Neuronal stem cell (in vitro differentiated cells): Measurements from ENCODE around the gene SMCO1.

Source experiments
- DNase-seq: peaks from one replicate; pipeline ENCODE4 v3.0.0-alpha.2; 2013; ENCODE audit warnings: low spot score
- H2AFZ ChIP-seq: one replicate; pipeline ENCODE4 v1.6.1; 2013; ENCODE audit warnings: mild to moderate bottlenecking, low read length, inconsistent platforms
- H2AK5ac ChIP-seq: 2 replicates; pipeline ENCODE4 v1.6.1; 2013; ENCODE audit warnings: low read depth, mild to moderate bottlenecking, inconsistent platforms, low read length, moderate library complexity, mixed read lengths
- H2BK120ac ChIP-seq: 2 replicates; pipeline ENCODE4 v1.6.1; 2013; ENCODE audit warnings: low read depth, mild to moderate bottlenecking, inconsistent platforms, low read length, moderate library complexity, mixed read lengths
- H2BK12ac ChIP-seq: one replicate; pipeline ENCODE4 v1.6.1; 2013; ENCODE audit warnings: low read length, inconsistent platforms
- H2BK15ac ChIP-seq: 2 replicates; pipeline ENCODE4 v1.6.1; 2013; ENCODE audit warnings: mild to moderate bottlenecking, low read length, inconsistent platforms, mixed read lengths
- H2BK5ac ChIP-seq: one replicate; pipeline ENCODE4 v1.6.1; 2013; ENCODE audit warnings: inconsistent platforms, mild to moderate bottlenecking, low read length, moderate library complexity
- H3K14ac ChIP-seq: one replicate; pipeline ENCODE4 v1.6.1; 2013; ENCODE audit warnings: low read length, inconsistent platforms
- H3K18ac ChIP-seq: 2 replicates; pipeline ENCODE4 v1.6.1; 2013; ENCODE audit warnings: low read length, inconsistent platforms
- H3K23ac ChIP-seq: 2 replicates; pipeline ENCODE4 v1.6.1; 2013; ENCODE audit warnings: low read depth, mild to moderate bottlenecking, mixed read lengths, low read length, inconsistent platforms; ENCODE audit not compliant: poor library complexity
- H3K27ac ChIP-seq: replicated peaks from 3 replicates; pipeline ENCODE4 v1.5.1; 2013; ENCODE audit warnings: low read length, inconsistent platforms
- H3K27me3 ChIP-seq, 3 experiments: 2 replicates each; pipeline ENCODE4 v1.6.1; 2013; ENCODE audit warnings: low read length in 3 of 3, mild to moderate bottlenecking in 2 of 3, inconsistent platforms in 1 of 3, low read depth in 1 of 3, mixed read lengths in 1 of 3, moderate library complexity in 1 of 3; ENCODE audit not compliant: control insufficient read depth in 3 of 3, insufficient read depth in 3 of 3
- H3K36me3 ChIP-seq, 2 donors: replicated peaks in 1 of 2; 2 replicates each; pipeline ENCODE4 v1.6.1; 2013; ENCODE audit warnings: low read length in 2 of 2; ENCODE audit not compliant: control insufficient read depth in 2 of 2, insufficient read depth in 2 of 2
- H3K4ac ChIP-seq: 2 replicates; pipeline ENCODE4 v1.6.1; 2013; ENCODE audit warnings: inconsistent platforms, mild to moderate bottlenecking, low read length, moderate library complexity
- H3K4me1 ChIP-seq, 2 donors: 1 replicate in 1 of 2; 2 replicates in 1 of 2; pipeline ENCODE4 v1.6.1; 2013; ENCODE audit warnings: low read length in 2 of 2, low read depth in 1 of 2; ENCODE audit not compliant: control insufficient read depth in 2 of 2, insufficient read depth in 1 of 2
- H3K4me2 ChIP-seq: one replicate; pipeline ENCODE4 v1.6.1; 2013; ENCODE audit warnings: mild to moderate bottlenecking, low read length, inconsistent platforms; ENCODE audit not compliant: insufficient read depth, poor library complexity, severe bottlenecking
- H3K4me3 ChIP-seq, 2 donors: 2 replicates each; pipeline ENCODE4 v1.5.1; 2013; ENCODE audit warnings: low read length in 2 of 2, mild to moderate bottlenecking in 2 of 2, inconsistent platforms in 1 of 2, moderate library complexity in 1 of 2
- H3K79me1 ChIP-seq: one replicate; pipeline ENCODE4 v1.6.1; 2013; ENCODE audit warnings: low read depth, mild to moderate bottlenecking, inconsistent platforms, low read length, moderate library complexity
- H3K9ac ChIP-seq: one replicate; pipeline ENCODE4 v1.6.1; 2013; ENCODE audit warnings: mild to moderate bottlenecking, low read depth, low read length, inconsistent platforms; ENCODE audit not compliant: poor library complexity
- H3K9me3 ChIP-seq, 2 donors: replicated peaks in 1 of 2; 2 replicates each; pipeline versions ENCODE3 to v1.6.1; 2013; ENCODE audit warnings: low read length in 2 of 2, mild to moderate bottlenecking in 2 of 2, inconsistent platforms in 1 of 2, low read depth in 1 of 2, mixed read lengths in 1 of 2, moderate library complexity in 1 of 2; ENCODE audit not compliant: control insufficient read depth in 2 of 2, insufficient read depth in 1 of 2
- H4K8ac ChIP-seq: one replicate; pipeline ENCODE4 v1.6.1; 2013; ENCODE audit warnings: low read depth, mild to moderate bottlenecking, inconsistent platforms, low read length, moderate library complexity
- H4K91ac ChIP-seq: one replicate; pipeline ENCODE4 v1.6.1; 2013; ENCODE audit warnings: low read length, low read depth, mild to moderate bottlenecking, inconsistent platforms; ENCODE audit not compliant: poor library complexity
- WGBS, 2 donors: extraction: QIAGEN DNeasy Blood & Tissue Kit; methylation state at CpG; one replicate each; pipeline ENCODE4 v1.1.7; 2013; ENCODE audit warnings: missing lambda C conversion rate in 2 of 2, mixed read lengths in 1 of 2; ENCODE audit not compliant: insufficient read length in 2 of 2, insufficient replicate concordance in 1 of 2; ENCODE audit errors: extremely low coverage in 2 of 2; 5-methylcytosine and 5-hydroxymethylcytosine counted together

Gene SMCO1

DNA sequence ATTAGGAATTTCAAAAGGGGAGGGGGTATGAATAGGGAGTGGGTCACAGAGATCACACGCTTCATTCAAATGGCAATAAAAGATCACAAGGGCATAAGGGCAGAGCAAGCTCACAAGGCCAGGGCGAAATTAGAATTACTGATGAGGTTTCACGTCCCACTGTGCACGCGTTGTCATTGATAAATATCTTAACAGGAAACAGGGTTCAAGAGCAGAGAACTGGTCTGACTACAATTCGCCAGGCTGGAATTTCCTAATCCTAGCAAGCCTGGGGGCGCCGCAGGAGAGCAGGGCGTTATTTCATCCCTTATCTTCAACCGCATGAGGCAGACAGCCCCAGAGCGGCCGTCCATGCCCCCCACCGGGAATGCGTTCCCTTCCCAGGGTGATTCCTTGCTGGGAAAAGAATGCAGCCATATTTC lies 18.1 kb upstream of the SMCO1 start:
- WGBS, 2 donors: no CpG with 5 or more reads among the region's 14 CpGs
- no peak overlapping the region for H3K4ac ChIP-seq
- H2BK5ac ChIP-seq: no peak overlapping the region
- peaks cover 0 to 3% of the 10 kb centered on the region in 2 donors for H3K9me3 ChIP-seq
- no peak overlapping the region for H3K14ac ChIP-seq
- no peak overlapping the region for H4K8ac ChIP-seq
- H3K4me2 ChIP-seq: no peak overlapping the region
- no peaks in the 10 kb centered on the region for H3K79me1 ChIP-seq
- no peak overlapping the region for H2BK15ac ChIP-seq
- no peak overlapping the region for H2BK120ac ChIP-seq
- no peak overlapping the region for H2BK12ac ChIP-seq
- H3K27me3 ChIP-seq: no peaks in the 10 kb centered on the region
- H4K91ac ChIP-seq: no peak overlapping the region
- no peak overlapping the region for H3K27ac ChIP-seq
- H3K4me1 ChIP-seq: peaks cover 0 to 5% of the 10 kb centered on the region in 2 donors
- H2AK5ac ChIP-seq: no peak overlapping the region
- H2AFZ ChIP-seq: peak overlapping the region; percentile 19
- H3K36me3 ChIP-seq: no peaks in the 10 kb centered on the region
- H3K9ac ChIP-seq: no peak overlapping the region
- no peak overlapping the region for H3K4me3 ChIP-seq
- no peak overlapping the region for H3K18ac ChIP-seq
- DNase-seq: no peak
- H3K23ac ChIP-seq: no peak overlapping the region

DNA sequence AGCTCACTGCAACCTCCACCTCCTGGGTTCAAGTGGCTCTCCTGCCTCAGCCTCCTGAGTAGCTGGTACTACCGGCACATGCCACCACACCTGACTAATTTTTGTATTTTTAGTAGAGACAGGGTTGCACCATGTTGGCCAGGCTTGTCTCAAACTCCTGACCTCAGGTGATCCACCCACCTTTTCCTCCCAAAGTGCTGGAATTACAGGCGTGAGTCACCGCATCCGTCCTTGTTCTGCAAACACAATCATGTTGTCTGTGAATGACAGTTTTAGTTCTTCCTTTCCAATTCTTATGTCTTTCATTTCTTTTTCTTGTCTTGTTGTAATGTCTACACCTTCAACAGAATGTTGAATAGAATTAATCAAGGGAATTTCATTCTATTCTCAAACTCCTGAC lies 16.3 kb upstream of the SMCO1 start:
- no peak overlapping the region for H3K23ac ChIP-seq
- H3K27ac ChIP-seq: no peak overlapping the region
- H2AK5ac ChIP-seq: no peak overlapping the region
- H3K4me1 ChIP-seq: peaks cover 0 to 5% of the 10 kb centered on the region in 2 donors
- no peak overlapping the region for H4K91ac ChIP-seq
- no peak overlapping the region for H3K18ac ChIP-seq
- H2BK15ac ChIP-seq: no peak overlapping the region
- H3K4me2 ChIP-seq: no peak overlapping the region
- no peaks in the 10 kb centered on the region for H3K36me3 ChIP-seq
- no peak overlapping the region for H3K4me3 ChIP-seq
- no peak overlapping the region for H4K8ac ChIP-seq
- no peak for DNase-seq
- no peak overlapping the region for H2BK12ac ChIP-seq
- WGBS, 2 donors: no CpG with 5 or more reads among the region's 4 CpGs
- H2BK120ac ChIP-seq: no peak overlapping the region
- H3K27me3 ChIP-seq: no peaks in the 10 kb centered on the region
- H2AFZ ChIP-seq: no peak overlapping the region
- H3K9me3 ChIP-seq: peaks cover 0 to 3% of the 10 kb centered on the region in 2 donors
- no peak overlapping the region for H3K14ac ChIP-seq
- H3K79me1 ChIP-seq: no peaks in the 10 kb centered on the region
- H3K4ac ChIP-seq: no peak overlapping the region
- H2BK5ac ChIP-seq: no peak overlapping the region
- H3K9ac ChIP-seq: no peak overlapping the region

DNA sequence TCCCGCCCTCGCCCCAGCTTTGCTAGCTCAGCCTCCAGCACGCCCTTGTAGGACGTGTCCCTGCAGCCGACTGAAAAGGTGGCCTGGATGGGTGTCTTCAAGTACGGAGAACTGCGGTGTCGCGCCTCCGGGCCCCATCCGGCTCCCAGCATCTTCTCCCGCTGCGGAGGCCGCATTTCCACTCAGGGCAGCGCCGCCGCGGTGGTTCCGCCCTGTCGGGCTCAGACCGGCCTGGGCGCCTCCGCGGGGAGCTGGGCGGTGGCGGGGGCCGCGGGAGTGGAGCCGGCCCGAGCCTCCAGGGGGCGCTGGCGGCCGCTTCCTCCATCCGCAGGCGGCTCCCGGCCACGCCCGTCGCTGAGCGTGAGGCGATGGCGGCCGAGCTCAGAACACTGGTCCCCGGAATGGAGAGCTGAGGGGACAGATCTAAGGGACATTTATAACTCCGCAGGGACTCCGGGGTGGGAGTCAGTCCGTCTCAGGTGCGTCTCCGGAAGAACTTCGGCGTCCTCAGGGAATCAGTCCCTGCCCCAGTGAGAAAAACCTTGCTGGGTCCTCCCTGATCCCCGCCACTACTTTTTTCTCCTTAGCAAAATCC lies 13.6 kb upstream of the SMCO1 start:
- Histone ChIP-seq H2BK5ac (peak overlapping the region; percentile 53), H3K36me3 (no peaks in the 10 kb centered on the region), H2AK5ac (no peak overlapping the region), H3K27me3 (no peaks in the 10 kb centered on the region), H4K91ac (no peak overlapping the region), H3K9ac (peak overlapping the region; percentile 86), H3K9me3 (peaks cover 0 to 3% of the 10 kb centered on the region in 2 donors), H2BK12ac (no peak overlapping the region), H3K4me1 (peaks cover 0 to 5% of the 10 kb centered on the region in 2 donors), H3K4me2 (peak overlapping the region; percentile 71), H3K18ac (peak overlapping the region; percentile 96), H4K8ac (peak overlapping the region; percentile 100), H3K4ac (peak overlapping the region; percentile 76), H2AFZ (peak overlapping the region; percentile 80), H3K14ac (no peak overlapping the region), H3K79me1 (no peaks in the 10 kb centered on the region), H3K4me3 (peak overlapping the region in 1 of 2 donors; percentile 74), H2BK120ac (no peak overlapping the region), H3K23ac (peak overlapping the region; percentile 95), H2BK15ac (peak overlapping the region; percentile 89), H3K27ac (no peak overlapping the region)
- no CpG with 5 or more reads among the region's 52 CpGs for WGBS, 2 donors
- peak; percentile 67 for DNase-seq

DNA sequence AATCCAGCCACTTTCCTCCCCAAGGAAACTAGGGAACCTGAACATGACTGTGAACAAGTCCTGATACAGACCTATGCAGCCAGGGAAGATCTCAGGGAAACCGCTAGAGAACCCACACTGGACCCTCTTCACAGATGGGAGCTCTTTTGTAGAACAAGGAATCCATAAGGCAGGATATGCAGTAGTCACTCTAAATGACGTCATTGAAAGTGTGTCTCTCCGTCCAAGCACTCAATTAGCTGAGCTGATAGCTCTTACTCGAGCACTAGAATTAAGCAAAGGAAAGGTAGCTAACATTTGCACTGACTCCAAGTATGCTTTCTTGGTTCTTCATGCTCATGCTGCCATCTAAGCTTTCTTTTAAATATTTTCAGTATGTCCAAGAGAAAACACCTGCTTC lies 10.0 kb upstream of the SMCO1 start:
- Histone ChIP-seq H3K14ac (no peak overlapping the region), H3K4me3 (no peak overlapping the region), H3K4me1 (peaks cover 0 to 5% of the 10 kb centered on the region in 2 donors), H4K91ac (no peak overlapping the region), H2BK12ac (no peak overlapping the region), H3K36me3 (no peaks in the 10 kb centered on the region), H3K79me1 (no peaks in the 10 kb centered on the region), H3K9me3 (peaks cover 5 to 17% of the 10 kb centered on the region in 2 donors), H2AK5ac (no peak overlapping the region), H2BK5ac (no peak overlapping the region), H4K8ac (no peak overlapping the region), H3K4me2 (no peak overlapping the region), H3K9ac (no peak overlapping the region), H2BK120ac (no peak overlapping the region), H2BK15ac (no peak overlapping the region), H3K23ac (no peak overlapping the region), H2AFZ (no peak overlapping the region), H3K27ac (no peak overlapping the region), H3K4ac (no peak overlapping the region), H3K27me3 (no peaks in the 10 kb centered on the region), H3K18ac (no peak overlapping the region)
- DNase-seq: no peak
- WGBS, 2 donors: no CpG with 5 or more reads among the region's 4 CpGs
